Suprapubic skin (tissue), 4 donors: ENCODE data around the gene PCBP3. TPM values are rescaled to one million over a fixed set of nuclear protein-coding genes. Genes with fewer than 3 reads are reported as not detected.

ENCODE experiments used
- DNase-seq, 2 donors: peaks; one replicate each; pipeline ENCODE4 v3.0.0-alpha.2; 2019; ENCODE audit warnings: low spot score in 2 of 2
- H3K27ac ChIP-seq: fragments of 200-600 bp; sonication (generic); one replicate; pipeline ENCODE4 v1.5.1; 2019
- H3K27me3 ChIP-seq: fragments of 200-600 bp; sonication (generic); one replicate; pipeline ENCODE4 v1.5.1; 2019
- H3K36me3 ChIP-seq: fragments of 200-600 bp; sonication (generic); one replicate; pipeline ENCODE4 v1.5.1; 2019
- H3K4me1 ChIP-seq: fragments of 200-600 bp; sonication (generic); one replicate; pipeline ENCODE4 v1.5.1; 2019
- H3K4me3 ChIP-seq: fragments of 200-600 bp; sonication (generic); one replicate; pipeline ENCODE4 v1.5.1; 2019; ENCODE audit warnings: mild to moderate bottlenecking
- H3K9me3 ChIP-seq: fragments of 200-600 bp; sonication (generic); one replicate; pipeline ENCODE4 v1.5.1; 2019
- EP300 ChIP-seq: sonication (generic); formaldehyde crosslinking; IDR thresholded peaks from one replicate; pipeline ENCODE4 v1.6.1; 2017; ENCODE audit warnings: antibody characterized with exemption
- POLR2A ChIP-seq, 2 donors: fragments of 450-650 bp; IDR thresholded peaks; one replicate each; pipeline ENCODE4 v1.6.1; 2017; ENCODE audit warnings: antibody characterized with exemption in 2 of 2, mild to moderate bottlenecking in 2 of 2, moderate library complexity in 2 of 2
- POLR2AphosphoS5 ChIP-seq, 3 donors: sonication (generic); formaldehyde crosslinking; IDR thresholded peaks; one replicate each; pipeline ENCODE4 v1.6.1; 2017; ENCODE audit warnings: antibody characterized with exemption in 3 of 3
- WGBS: methylation state at CpG from one replicate; pipeline ENCODE4 v1.1.5; 2018; 5-methylcytosine and 5-hydroxymethylcytosine counted together
- total RNA-seq, 4 donors: library from RNA; depleted of rRNA; stranded (reverse); fragments of >200 nt; gene quantifications; one replicate each; pipeline ENCODE4 v1.1.0, GENCODE V29; 2016
- TF ChIP-seq, protein P1 (sequence below), 2 donors: fragments of 200-600 bp in 1 of 2; fragments of 450-650 bp in 1 of 2; sonication (generic) in 1 of 2; IDR thresholded peaks; one replicate each; pipeline ENCODE4 v1.5.1; 2016 to 2019; ENCODE audit warnings: antibody characterized with exemption in 2 of 2, mild to moderate bottlenecking in 1 of 2, moderate library complexity in 1 of 2

Gene PCBP3
- total RNA-seq, 4 donors from 2014 or later: 0.97 to 7.3 (median 2.7) TPM

GRCh38 chr21:45871616-45872236 is 228.2 kb downstream of the PCBP3 start:
- Histone ChIP-seq H3K4me1 (peaks cover 8% of the 10 kb centered on the region), H3K36me3 (no peaks in the 10 kb centered on the region), H3K9me3 (no peaks in the 10 kb centered on the region), H3K27me3 (peaks cover 10% of the 10 kb centered on the region), H3K4me3 (no peak overlapping the region), H3K27ac (no peak overlapping the region)
- 84% methylated on average over 6 of the region's 22 CpGs for WGBS
- no peak for TF ChIP-seq POLR2A (IDR thresholded peaks at IDR 0.05)
- no peak for TF ChIP-seq POLR2AphosphoS5 (IDR thresholded peaks at IDR 0.05)
- TF ChIP-seq, protein P1, sequence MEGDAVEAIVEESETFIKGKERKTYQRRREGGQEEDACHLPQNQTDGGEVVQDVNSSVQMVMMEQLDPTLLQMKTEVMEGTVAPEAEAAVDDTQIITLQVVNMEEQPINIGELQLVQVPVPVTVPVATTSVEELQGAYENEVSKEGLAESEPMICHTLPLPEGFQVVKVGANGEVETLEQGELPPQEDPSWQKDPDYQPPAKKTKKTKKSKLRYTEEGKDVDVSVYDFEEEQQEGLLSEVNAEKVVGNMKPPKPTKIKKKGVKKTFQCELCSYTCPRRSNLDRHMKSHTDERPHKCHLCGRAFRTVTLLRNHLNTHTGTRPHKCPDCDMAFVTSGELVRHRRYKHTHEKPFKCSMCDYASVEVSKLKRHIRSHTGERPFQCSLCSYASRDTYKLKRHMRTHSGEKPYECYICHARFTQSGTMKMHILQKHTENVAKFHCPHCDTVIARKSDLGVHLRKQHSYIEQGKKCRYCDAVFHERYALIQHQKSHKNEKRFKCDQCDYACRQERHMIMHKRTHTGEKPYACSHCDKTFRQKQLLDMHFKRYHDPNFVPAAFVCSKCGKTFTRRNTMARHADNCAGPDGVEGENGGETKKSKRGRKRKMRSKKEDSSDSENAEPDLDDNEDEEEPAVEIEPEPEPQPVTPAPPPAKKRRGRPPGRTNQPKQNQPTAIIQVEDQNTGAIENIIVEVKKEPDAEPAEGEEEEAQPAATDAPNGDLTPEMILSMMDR (IDR thresholded peaks at IDR 0.05): no peak
- no peak for TF ChIP-seq EP300
- DNase-seq: peak; percentile 57 to 61

DNA sequence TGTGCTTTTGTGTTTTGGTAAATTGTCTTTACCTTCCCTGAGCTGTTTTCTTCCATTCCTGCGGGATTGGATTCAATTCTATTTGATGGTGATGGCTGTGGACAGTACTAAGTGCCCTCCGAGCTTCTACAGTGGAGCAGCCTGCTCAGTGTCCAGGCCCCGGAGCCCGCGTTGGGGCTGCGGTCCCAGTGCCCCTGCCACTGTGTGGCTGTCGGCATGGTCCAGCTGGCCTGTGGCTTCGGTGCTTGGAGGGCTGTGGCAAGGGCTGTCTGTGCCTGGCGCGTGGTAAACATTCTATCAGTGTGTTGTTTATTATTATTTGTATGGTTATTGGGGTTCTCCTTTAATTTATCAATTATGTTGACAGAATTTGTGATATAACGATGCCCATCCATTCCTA is 228.9 kb downstream of the PCBP3 start:
- Histone ChIP-seq H3K4me3 (no peak overlapping the region), H3K27me3 (peaks cover 8% of the 10 kb centered on the region), H3K9me3 (no peaks in the 10 kb centered on the region), H3K4me1 (peaks cover 8% of the 10 kb centered on the region), H3K36me3 (no peaks in the 10 kb centered on the region), H3K27ac (no peak overlapping the region)
- DNase-seq: peak; percentile 35 to 43
- WGBS: 94% methylated on average over 10 of the region's 11 CpGs
- TF ChIP-seq, protein P1 (IDR thresholded peaks at IDR 0.05): no peak

DNA sequence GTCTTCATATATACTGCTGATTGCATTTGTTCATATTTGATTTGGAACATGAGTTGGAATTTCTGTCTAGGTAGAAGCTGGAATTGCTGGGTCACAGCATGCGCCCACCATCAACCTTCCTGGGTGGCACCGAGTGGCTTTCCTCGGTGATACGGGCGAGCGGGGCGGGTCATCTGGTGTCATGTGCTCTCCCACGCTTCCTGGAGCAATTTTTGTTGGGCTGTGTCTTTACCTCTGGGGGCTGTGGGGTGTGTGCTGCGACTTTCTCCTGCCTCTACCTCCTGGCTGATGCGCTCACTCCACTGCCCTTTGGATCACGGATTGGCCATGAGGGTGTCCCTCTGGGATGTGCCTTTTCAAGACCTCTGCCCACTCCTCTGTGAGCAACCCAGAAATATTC is 229.4 kb downstream of the PCBP3 start:
- no peaks in the 10 kb centered on the region for H3K9me3 ChIP-seq
- peak in 1 of 2 donors; percentile 29 for DNase-seq
- no peak overlapping the region for H3K4me3 ChIP-seq
- 84% methylated on average over 11 of the region's 11 CpGs for WGBS
- TF ChIP-seq, protein P1 (IDR thresholded peaks at IDR 0.05): no peak
- no peak for TF ChIP-seq EP300
- no peak for TF ChIP-seq POLR2A (IDR thresholded peaks at IDR 0.05)
- H3K27me3 ChIP-seq: peaks cover 6% of the 10 kb centered on the region
- H3K36me3 ChIP-seq: no peaks in the 10 kb centered on the region
- H3K27ac ChIP-seq: no peak overlapping the region
- peaks cover 8% of the 10 kb centered on the region for H3K4me1 ChIP-seq

DNA sequence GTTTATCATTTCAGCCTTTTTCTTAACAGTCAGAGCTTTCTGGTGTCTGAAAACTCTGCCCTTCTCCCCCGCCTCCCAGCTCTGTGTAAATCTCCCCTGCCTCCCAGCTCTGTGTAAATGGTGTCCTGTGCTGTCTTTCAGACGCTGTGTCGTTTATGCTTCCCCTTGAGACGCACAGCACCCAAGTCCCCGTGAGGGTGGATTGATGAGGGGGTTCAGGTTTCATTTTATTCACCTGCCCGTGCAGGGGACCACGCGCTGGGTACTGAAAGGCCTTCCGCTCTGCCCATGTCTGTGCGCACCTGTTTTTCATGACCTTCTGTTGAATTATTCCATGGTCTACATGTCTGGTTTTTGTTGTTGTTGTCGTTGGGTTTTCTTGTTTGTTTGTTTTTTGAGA is 229.9 kb downstream of the PCBP3 start:
- TF ChIP-seq, protein P1 (IDR thresholded peaks at IDR 0.05): no peak
- TF ChIP-seq EP300: no peak
- no peak for TF ChIP-seq POLR2AphosphoS5 (IDR thresholded peaks at IDR 0.05)
- no peak for TF ChIP-seq POLR2A (IDR thresholded peaks at IDR 0.05)
- H3K4me1 ChIP-seq: peaks cover 8% of the 10 kb centered on the region
- no peak for DNase-seq
- no peaks in the 10 kb centered on the region for H3K9me3 ChIP-seq
- WGBS: 93% methylated on average over 11 of the region's 11 CpGs
- no peak overlapping the region for H3K27ac ChIP-seq
- H3K36me3 ChIP-seq: no peaks in the 10 kb centered on the region
- H3K4me3 ChIP-seq: no peak overlapping the region
- H3K27me3 ChIP-seq: peaks cover 6% of the 10 kb centered on the region

DNA sequence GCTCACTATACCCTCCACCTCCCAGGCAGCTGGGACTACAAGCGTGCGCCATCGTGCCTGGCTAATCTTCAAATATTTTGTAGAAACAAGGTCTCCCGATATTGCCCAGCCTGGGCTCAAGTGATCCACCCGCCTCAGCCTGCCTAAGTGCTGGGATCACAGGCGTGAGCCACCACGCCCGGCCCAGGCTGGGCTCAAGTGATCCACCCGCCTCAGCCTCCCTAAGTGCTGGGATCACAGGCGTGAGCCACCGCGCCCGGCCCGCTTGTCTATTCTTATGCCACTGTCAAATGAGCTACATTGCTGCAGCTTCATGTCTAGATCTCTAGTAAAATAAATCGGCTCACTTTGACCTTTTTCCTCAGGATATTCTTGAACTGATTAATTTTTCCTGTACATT is 230.3 kb downstream of the PCBP3 start:
- DNase-seq: peak; percentile 25 to 70
- H3K27me3 ChIP-seq: peaks cover 6% of the 10 kb centered on the region
- no peak overlapping the region for H3K27ac ChIP-seq
- no peak overlapping the region for H3K4me3 ChIP-seq
- TF ChIP-seq POLR2A (IDR thresholded peaks at IDR 0.05): no peak
- TF ChIP-seq POLR2AphosphoS5 (IDR thresholded peaks at IDR 0.05): no peak
- no peak for TF ChIP-seq EP300
- TF ChIP-seq, protein P1 (IDR thresholded peaks at IDR 0.05): no peak
- no peaks in the 10 kb centered on the region for H3K36me3 ChIP-seq
- no peaks in the 10 kb centered on the region for H3K9me3 ChIP-seq
- peaks cover 8% of the 10 kb centered on the region for H3K4me1 ChIP-seq
- 84% methylated on average over 15 of the region's 15 CpGs for WGBS
